SU-DHL-6 (cell line): ENCODE measurements around the gene FBLN2.

Source experiments
- H2AFZ ChIP-seq: fragments of 200-600 bp; sonication (generic); 2 replicates; pipeline ENCODE4 v1.6.1; 2014; ENCODE audit warnings: low read depth, mild to moderate bottlenecking, moderate library complexity, mixed read lengths, antibody characterized with exemption, low read length; ENCODE audit not compliant: severe bottlenecking
- H3F3A ChIP-seq: fragments of 200-600 bp; shearing (Covaris generic); 2 replicates; pipeline ENCODE4 v1.6.0; 2016; ENCODE audit warnings: antibody characterized with exemption, mild to moderate bottlenecking; ENCODE audit not compliant: insufficient read depth
- H3K27ac ChIP-seq: fragments of 200-600 bp; sonication (generic); 2 replicates; pipeline ENCODE4 v1.5.1; 2016; ENCODE audit warnings: low read depth, mild to moderate bottlenecking, low read length, moderate library complexity, mixed read lengths
- H3K27me3 ChIP-seq: fragments of 200-600 bp; sonication (generic), shearing (Covaris generic); 2 replicates; pipeline ENCODE4 v1.6.0; 2014; ENCODE audit warnings: mild to moderate bottlenecking, low read length
- H3K36me3 ChIP-seq: fragments of 200-600 bp; sonication (generic); 2 replicates; pipeline ENCODE4 v1.6.1; 2014; ENCODE audit warnings: mild to moderate bottlenecking, low read length, mixed read lengths
- H3K4me2 ChIP-seq: fragments of 300-600, 200-600 bp; shearing (Covaris generic), sonication (generic); 2 replicates; pipeline ENCODE4 v1.6.0; 2014; ENCODE audit warnings: low read length, low read depth, mild to moderate bottlenecking; ENCODE audit not compliant: poor library complexity, severe bottlenecking
- H3K4me3 ChIP-seq: fragments of 200-600 bp; sonication (generic); 2 replicates; pipeline ENCODE4 v1.5.1; 2014; ENCODE audit warnings: antibody characterized with exemption, low read length, mild to moderate bottlenecking, mixed read lengths; ENCODE audit not compliant: insufficient read depth, poor library complexity, severe bottlenecking
- H3K79me2 ChIP-seq: fragments of 200-600 bp; sonication (generic); 2 replicates; pipeline ENCODE4 v1.6.1; 2014; ENCODE audit warnings: mild to moderate bottlenecking, low read length, moderate library complexity; ENCODE audit not compliant: insufficient read depth
- H3K9ac ChIP-seq: fragments of 200-600 bp; sonication (generic); 2 replicates; pipeline ENCODE4 v1.7.0; 2014; ENCODE audit warnings: mild to moderate bottlenecking, low read length
- H3K9me2 ChIP-seq: fragments of 200-600 bp; sonication (generic); replicated peaks from 2 replicates; pipeline ENCODE4 v1.6.1; 2014; ENCODE audit warnings: low read length; ENCODE audit not compliant: insufficient read depth
- H3K9me3 ChIP-seq: fragments of 200-600 bp; sonication (generic); 2 replicates; pipeline ENCODE4 v1.6.1; 2014; ENCODE audit warnings: low read length, mixed read lengths; ENCODE audit not compliant: insufficient read depth
- H4K20me1 ChIP-seq: fragments of 200-600 bp; sonication (generic); 2 replicates; pipeline ENCODE4 v1.6.1; 2014; ENCODE audit warnings: low read depth, mild to moderate bottlenecking, antibody characterized with exemption, low read length, moderate library complexity, mixed read lengths
- CTCF ChIP-seq: fragments of 200-600 bp; sonication (generic); IDR thresholded peaks from one replicate; pipeline ENCODE4 v1.5.1; 2017; ENCODE audit warnings: antibody characterized with exemption, mild to moderate bottlenecking, low read length, moderate library complexity; ENCODE audit not compliant: insufficient read depth, poor library complexity, severe bottlenecking
- EZH2phosphoT487 ChIP-seq: fragments of 200-600 bp; sonication (generic), shearing (Covaris generic); conservative IDR thresholded peaks from 2 replicates; pipeline ENCODE4 v1.6.1; 2018; ENCODE audit warnings: mild to moderate bottlenecking, antibody characterized with exemption, low read length, moderate library complexity, mixed read lengths

FBLN2 gene

GRCh38 chr3:13580256-13581023 is 31.5 kb downstream of the FBLN2 start:
- H3K9ac ChIP-seq = no peak overlapping the region
- no peaks in the 10 kb centered on the region for H3K9me2 ChIP-seq
- TF ChIP-seq CTCF = no peak
- no peak overlapping the region for H3K27ac ChIP-seq
- H3K9me3 ChIP-seq = no peaks in the 10 kb centered on the region
- no peaks in the 10 kb centered on the region for H3F3A ChIP-seq
- no peak overlapping the region for H3K4me3 ChIP-seq
- no peaks in the 10 kb centered on the region for H4K20me1 ChIP-seq
- no peaks in the 10 kb centered on the region for H3K27me3 ChIP-seq
- no peaks in the 10 kb centered on the region for H3K36me3 ChIP-seq
- H3K79me2 ChIP-seq = no peaks in the 10 kb centered on the region
- H2AFZ ChIP-seq = no peak overlapping the region
- no peak overlapping the region for H3K4me2 ChIP-seq

- Histone ChIP-seq H3K9ac (no peak overlapping the region), H3K79me2 (no peaks in the 10 kb centered on the region), H3K9me3 (no peaks in the 10 kb centered on the region)
Measured at GRCh38 chr3:13581485-13582365, 32.8 kb downstream of the FBLN2 start.

GRCh38 chr3:13582366-13583250 is 33.7 kb downstream of the FBLN2 start:
- Histone ChIP-seq H3K4me2 (no peak overlapping the region), H3K79me2 (no peaks in the 10 kb centered on the region), H3F3A (no peaks in the 10 kb centered on the region), H3K27ac (no peak overlapping the region), H3K9ac (no peak overlapping the region), H3K9me2 (no peaks in the 10 kb centered on the region), H3K9me3 (no peaks in the 10 kb centered on the region), H2AFZ (no peak overlapping the region), H3K4me3 (no peak overlapping the region), H4K20me1 (no peaks in the 10 kb centered on the region), H3K27me3 (no peaks in the 10 kb centered on the region), H3K36me3 (no peaks in the 10 kb centered on the region)
- TF ChIP-seq CTCF (no peak), EZH2phosphoT487 (no peak)

More at GRCh38 chr3:13581485-13582365, 32.8 kb downstream of the FBLN2 start:
- Histone ChIP-seq H3K4me3 (no peak overlapping the region), H3K27me3 (no peaks in the 10 kb centered on the region), H3K4me2 (no peak overlapping the region), H3K9me2 (no peaks in the 10 kb centered on the region), H4K20me1 (no peaks in the 10 kb centered on the region), H3F3A (no peaks in the 10 kb centered on the region), H2AFZ (no peak overlapping the region), H3K27ac (no peak overlapping the region), H3K36me3 (no peaks in the 10 kb centered on the region)
- no peak for TF ChIP-seq EZH2phosphoT487
- TF ChIP-seq CTCF = no peak
